A549 treated with DMSO at 1 μM for 4 hours (cell line): ENCODE results near the gene OR10A2. TPM values are rescaled to one million over a fixed set of nuclear protein-coding genes. Genes with fewer than 3 reads are reported as not detected.

Source experiments
- total RNA-seq: library from RNA; stranded (reverse); fragments of 200-300 nt; extraction: Qiagen RNA extraction; gene quantifications from 5 replicates; pipeline ENCODE4 v1.2.3, GENCODE V29; 2022; ENCODE audit warnings: low read depth

The OR10A2 gene
- not detected in 5 replicates for total RNA-seq

GRCh38 chr11:6862961-6863360, at the start of gene OR10A2:
Gene OR10A2 (plus strand): TSS chr11:6863057. CDS start chr11:6869755, 6,698 bp downstream.

DNA sequence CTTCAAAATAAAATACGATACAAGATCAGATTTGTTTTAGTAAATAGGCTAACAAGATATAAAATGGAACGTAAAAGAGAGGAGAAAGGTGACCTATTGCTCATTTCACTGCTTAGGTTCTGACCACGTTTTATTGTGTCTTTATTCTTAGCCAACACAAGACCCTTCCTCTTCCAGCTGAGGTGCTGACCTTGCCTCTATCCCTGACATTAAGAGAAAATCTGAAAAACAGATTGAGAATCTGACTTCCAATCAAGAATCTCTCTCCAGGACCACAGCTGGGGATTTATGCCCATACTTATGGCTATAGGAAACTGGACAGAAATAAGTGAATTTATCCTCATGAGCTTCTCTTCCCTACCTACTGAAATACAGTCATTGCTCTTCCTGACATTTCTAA, 17.5 kb upstream of the OR10A2 start, which contains the start of gene OR10A5:
OR10A5 (plus strand) TSS at position 301 of the 400 bp plus-strand sequence; CDS start at position 301, 0 bp downstream.

GRCh38 chr11:6876325-6876724, 13.5 kb downstream of the OR10A2 start, which contains the start of gene OR10A4:
Gene OR10A4 (plus strand): TSS chr11:6876625. CDS start chr11:6876648, 23 bp downstream.

GRCh38 chr11:6892400-6892799, 29.5 kb downstream of the OR10A2 start, which contains the start of gene OR2D2:
Gene OR2D2 (minus strand): TSS chr11:6892500. CDS start chr11:6892500, 0 bp downstream.

DNA sequence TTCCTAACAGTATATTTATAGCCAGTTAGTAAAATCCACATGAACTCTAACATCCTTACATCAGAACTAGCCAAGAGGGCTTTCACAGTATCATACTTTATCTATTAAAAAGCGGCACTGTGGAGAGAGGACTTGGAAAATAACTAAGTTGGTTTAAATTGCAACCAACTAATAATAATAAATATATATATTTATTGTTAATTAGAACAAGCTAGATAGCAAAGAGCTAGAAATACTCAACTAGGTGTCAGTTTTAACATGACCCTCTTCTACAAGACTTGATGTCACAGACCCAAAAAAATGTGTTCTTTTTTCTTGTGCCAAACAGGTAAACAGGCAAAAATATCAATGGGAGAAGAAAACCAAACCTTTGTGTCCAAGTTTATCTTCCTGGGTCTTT, 57.8 kb downstream of the OR10A2 start, which contains the start of gene OR2D3:
OR2D3 (plus strand) TSS at position 301 of the 400 bp plus-strand sequence; CDS start at position 301, 0 bp downstream.

Other genes starting within 250 kb of the OR10A2 start
- gene TPP1, start 243.6 kb upstream of the OR10A2 start, total RNA-seq, result 45.1 to 54.1 TPM (median 49.2 TPM) in 5 replicates
- 0.11 to 0.16 TPM (median 0.14 TPM) in 5 replicates for gene DCHS1, start 207.2 kb upstream of the OR10A2 start, total RNA-seq
- 96.4 to 125 TPM (median 98.2 TPM) in 5 replicates for gene MRPL17, start 179.7 kb upstream of the OR10A2 start, total RNA-seq
- 0.05 to 0.09 TPM (median 0.06 TPM) in 3 of 5 replicates, not detected in the others for gene OR2AG2, start 91.1 kb upstream of the OR10A2 start, total RNA-seq
- gene OR2AG1, start 80.0 kb upstream of the OR10A2 start, total RNA-seq, result not detected in 5 replicates
- not detected in 5 replicates for gene OR6A2, start 63.4 kb upstream of the OR10A2 start, total RNA-seq
- not detected in 5 replicates for gene OR10A5, start 17.4 kb upstream of the OR10A2 start, total RNA-seq
- gene OR10A4, start 13.6 kb downstream of the OR10A2 start, total RNA-seq, result not detected in 5 replicates
- gene OR2D2, start 29.4 kb downstream of the OR10A2 start, total RNA-seq, result not detected in 5 replicates
- gene OR2D3, start 57.9 kb downstream of the OR10A2 start, total RNA-seq, result not detected in 5 replicates
- gene ZNF215, start 63.4 kb downstream of the OR10A2 start, total RNA-seq, result 1.0 to 1.5 TPM (median 1.3 TPM) in 5 replicates
- gene ZNF214, start 157.3 kb downstream of the OR10A2 start, total RNA-seq, result 0.53 to 1.9 TPM (median 0.95 TPM) in 5 replicates
- gene NLRP14, start 157.4 kb downstream of the OR10A2 start, total RNA-seq, result not detected in 5 replicates
- not detected in 5 replicates for gene RBMXL2, start 225.9 kb downstream of the OR10A2 start, total RNA-seq